HG03354 (cell line): Measurements from ENCODE around the gene GNGT1.
A peak's percentile ranks its signal among the peaks of the same experiment; 100 is the strongest.
"Not testable (repeated sequence)": the region's sequence is repeated elsewhere in the genome, so short reads cannot be mapped to it uniquely, and the experiment has no call there.

Source experiments
- ATAC-seq: cut with Tn5 transposase; IDR thresholded peaks from one replicate; pipeline ENCODE4 v1.9.1; 2021; ENCODE audit warnings: mild to moderate bottlenecking; ENCODE audit not compliant: unreplicated experiment, poor library complexity, severe bottlenecking

GNGT1 gene

DNA sequence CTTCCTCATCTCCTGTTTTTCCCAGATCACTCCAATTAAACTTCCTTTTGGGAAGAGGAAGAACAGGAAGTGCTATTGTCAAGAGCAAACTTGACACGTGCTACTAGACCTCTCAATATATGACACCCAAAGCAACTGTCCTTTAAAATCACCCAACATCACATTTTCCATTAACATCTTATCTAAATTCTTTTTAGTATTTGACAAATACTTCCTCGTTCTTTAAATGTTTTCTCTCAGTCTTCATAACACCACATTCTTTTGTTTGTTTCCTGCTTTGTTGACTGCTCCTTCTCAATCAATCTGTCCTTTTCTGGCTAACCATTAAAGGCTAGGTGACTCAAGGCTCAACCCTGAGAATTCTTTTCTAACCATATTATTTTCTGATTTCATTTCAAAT lies 8.7 kb upstream of the GNGT1 start:
- no peak for ATAC-seq

DNA sequence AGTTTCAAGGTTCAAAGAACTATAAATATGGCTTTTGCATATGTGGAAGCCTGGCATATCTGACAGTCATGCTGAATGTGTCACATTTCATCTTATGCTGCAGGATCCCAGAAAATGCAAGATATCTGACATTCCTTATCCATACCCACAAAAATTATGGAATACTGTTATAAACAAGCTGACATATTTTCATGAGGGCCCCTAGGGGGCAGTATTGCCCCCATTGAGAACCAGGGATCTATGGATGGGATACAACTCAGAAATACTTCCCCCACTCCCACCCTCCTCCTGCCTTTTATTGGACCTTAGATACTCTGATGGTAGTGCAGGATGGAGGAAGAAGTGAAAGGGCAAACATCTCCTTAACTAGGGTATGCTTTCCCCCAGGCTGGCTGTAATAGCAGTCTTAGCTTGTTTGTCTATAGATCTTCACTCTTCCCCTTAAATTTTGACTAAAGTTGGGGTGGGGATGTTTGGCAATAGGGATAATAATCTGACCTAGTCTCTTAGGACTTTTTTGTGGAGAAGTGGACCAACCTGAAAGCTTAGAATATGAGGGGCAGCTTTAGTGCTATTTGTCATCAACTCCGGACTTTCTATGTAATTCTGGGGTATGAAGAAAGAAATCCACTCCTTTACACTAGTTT lies 3.5 kb upstream of the GNGT1 start:
- no peak for ATAC-seq

DNA sequence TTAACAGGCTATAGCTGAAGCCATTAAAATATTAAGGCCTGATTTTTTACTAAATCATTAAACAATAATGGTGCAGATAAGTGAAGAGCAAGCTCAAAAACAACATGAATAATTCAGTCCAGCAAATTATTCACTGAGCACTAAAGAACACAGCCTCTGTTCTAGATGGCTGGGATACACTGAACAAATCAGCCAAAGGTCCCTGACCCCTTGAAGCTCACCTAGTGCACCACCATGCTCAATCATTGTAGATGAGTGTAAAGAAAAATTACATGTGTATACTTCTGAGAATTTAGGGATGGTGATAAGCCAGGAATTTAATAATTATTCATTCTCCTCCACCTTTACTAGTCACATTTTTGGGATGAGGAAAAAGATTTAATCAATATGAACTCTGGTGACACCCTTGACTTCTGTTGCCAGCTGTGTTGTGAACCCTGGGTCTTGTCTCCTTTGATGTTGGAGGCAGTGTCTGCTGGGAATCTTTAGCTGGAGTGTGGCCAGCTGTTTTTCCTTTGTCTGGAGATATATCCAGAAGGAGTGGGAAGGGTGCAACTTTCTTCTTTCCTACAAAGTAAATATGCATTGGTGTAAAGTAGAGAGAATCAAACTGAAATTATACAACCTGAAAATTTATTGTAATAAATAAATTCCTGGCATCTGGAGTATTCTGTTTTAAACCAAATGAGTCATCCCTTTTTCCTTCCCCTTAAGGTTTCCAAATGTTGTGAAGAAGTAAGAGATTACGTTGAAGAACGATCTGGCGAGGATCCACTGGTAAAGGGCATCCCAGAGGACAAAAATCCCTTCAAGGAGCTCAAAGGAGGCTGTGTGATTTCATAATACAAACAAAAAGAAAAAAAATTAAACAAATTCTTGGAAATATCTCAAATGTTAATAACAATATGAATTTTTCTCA lies 4.0 kb downstream of the GNGT1 start:
- no peak for ATAC-seq

DNA sequence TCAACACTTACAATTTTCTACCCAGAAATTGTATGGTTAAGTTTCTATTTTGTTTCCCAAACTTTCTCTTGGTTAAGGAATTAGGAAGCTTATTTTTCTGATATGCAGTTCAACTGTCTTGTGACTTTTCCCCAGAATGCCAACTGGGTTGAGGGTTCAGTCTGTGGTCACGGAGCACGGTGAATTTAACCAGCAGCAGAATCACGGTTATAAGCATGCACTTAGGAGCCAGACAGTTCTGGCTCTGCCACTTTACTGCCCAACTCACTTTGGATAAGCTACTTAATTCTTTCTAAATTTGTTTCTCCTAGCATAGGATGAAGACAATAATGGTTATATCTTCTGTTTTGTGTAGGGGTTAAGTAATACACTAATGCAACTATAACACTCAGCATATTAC lies 4.9 kb downstream of the GNGT1 start:
- ATAC-seq: not testable (repeated sequence)

DNA sequence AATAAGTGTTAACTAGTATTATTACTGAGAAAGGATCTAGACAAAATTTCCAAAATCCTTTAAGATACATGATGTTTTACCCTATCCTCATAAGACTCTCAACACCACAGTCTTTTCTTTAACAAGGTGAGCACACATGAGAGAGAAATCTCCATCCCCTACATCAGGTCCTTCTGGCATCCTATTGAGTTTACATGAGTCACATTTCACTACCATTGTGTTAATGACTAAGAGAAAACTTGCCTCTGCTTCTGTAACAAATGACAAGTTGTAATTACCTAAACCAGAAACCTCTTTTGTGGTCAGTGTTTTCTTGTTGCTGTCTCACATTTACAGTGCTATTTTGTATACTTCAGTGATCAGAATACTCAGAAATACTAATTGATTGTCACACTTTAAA lies 5.3 kb downstream of the GNGT1 start:
- peak; percentile 80 for ATAC-seq

DNA sequence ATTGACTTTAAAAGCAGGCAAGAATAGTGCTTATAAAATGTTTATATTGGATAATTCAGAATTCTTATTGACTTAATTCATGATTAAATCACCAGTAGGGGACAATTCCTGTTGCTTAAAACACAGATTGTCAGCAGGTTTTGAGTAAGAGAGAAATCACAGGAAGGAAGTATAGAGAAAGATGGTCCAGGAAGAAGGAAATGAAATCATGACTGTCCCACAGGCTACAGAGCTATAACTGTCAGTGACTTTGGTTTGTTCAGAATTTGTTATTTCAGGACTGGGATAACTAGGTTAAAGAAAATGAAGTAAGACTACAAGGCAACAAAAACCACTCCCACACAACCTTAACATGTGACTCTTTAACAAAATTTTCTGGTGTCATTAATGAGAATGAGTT lies 6.8 kb downstream of the GNGT1 start:
- ATAC-seq: no peak

DNA sequence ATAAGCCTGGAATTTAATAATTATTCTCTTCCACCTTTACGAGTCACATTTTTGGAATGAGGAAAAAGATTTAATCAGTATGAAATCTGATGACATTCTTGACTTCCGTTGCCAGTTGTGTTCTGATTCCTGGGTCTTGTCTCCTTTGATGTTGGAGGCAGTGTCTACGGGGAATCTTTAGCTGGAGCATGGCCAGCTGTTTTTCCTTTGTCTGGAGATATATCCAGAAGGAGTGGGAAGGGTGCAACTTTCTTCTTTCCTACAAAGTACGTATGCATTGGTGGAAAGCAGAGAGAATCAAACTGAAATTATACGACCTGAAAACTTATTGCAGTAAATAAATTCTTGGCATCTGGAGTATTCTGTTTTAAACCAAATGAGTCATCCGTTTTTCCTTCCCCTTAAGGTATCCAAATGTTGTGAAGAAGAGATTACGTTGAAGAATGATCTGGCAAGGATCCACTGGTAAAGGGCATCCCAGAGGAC lies 8.3 kb downstream of the GNGT1 start:
- no peak for ATAC-seq

DNA sequence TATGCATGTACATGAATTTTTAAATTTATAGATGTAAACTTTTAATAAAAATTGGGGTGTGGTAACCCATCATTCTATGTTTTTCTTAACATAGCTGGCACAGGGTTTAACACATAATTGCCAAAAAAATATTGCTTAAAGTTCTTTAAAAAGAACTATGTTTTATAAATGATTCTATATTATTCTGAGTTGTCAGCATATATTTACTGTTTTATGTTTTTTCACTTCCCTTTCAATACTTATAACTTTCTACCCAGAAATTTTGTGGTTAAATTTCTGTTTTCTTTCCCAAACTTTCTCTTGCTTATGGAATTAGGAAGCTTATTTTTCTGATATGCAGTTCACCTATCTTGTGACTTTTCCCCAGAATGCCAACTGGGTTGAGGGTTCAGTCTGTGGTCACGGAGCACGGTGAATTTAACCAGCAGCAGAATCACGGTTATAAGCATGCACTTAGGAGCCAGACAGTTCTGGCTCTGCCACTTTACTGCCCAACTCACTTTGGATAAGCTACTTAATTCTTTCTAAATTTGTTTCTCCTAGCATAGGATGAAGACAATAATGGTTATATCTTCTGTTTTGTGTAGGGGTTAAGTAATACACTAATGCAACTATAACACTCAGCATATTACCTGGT lies 9.0 kb downstream of the GNGT1 start:
- not testable (repeated sequence) for ATAC-seq

DNA sequence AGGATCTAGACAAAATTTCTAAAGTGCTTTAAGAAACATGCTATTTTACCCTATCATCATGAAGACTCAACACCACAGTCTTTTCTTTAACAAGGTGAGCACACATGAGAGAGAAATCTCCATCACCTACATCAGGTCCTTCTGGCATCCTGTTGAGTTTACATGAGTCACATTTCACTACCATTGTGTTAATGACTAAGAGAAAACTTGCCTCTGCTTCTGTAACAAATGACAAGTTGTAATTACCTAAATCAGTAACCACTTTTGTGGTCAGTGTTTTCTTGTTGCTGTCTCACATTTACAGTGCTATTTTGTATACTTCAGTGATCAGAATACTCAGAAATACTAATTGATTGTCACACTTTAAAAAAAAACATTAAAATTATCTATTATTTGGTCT lies 9.5 kb downstream of the GNGT1 start:
- peak; percentile 49 for ATAC-seq

DNA sequence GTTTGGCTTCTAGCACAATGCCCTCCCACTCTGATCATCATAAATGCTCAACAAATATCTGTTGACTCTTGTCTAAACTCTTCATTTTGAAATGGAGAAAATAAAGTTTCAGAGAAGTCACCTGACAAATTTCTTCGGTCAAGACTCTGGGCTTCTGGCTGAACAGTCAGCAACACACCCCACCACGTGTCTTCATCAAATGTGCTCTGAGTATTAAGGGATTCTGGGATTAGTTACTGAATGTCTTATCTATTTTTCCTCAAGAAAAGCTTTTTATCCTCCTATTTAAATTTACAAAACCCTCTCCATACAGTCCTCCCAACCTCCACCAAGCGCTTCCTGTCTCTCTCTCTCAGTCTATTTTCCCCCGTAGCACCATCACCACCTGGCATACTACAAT lies 9.9 kb downstream of the GNGT1 start:
- not testable (repeated sequence) for ATAC-seq

DNA sequence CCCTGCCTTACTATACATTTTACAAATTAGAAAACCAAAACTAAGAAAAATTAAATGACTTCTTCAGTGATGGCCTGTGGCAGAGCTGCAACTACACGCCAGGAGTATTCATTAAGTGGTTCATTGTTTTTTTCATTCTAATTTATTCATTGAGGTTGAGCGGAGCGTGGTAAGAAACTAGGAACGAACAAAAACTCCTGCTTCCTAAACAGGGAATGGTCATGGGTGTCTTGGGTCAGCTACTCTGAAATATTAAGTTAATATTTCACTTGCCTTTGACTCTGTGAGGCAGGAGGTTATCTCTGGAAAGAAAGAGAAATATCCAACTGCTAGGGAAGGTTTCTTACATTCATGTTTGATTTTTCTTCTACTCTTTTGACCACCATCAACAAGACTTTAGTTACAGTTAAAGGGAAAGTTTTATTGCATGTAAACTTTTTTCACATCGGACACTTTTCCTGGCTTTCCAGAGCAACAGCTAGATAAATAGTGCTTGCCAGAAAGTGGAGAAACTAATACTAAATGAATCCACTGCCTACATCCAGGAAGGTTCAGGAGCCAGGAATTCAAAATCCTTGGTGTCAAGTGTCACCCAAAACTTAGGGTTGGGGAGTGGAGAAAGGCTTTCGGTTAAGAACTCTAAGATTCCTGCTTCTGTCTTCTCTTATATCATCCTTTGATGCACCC lies 14.3 kb downstream of the GNGT1 start:
- ATAC-seq: no peak

DNA sequence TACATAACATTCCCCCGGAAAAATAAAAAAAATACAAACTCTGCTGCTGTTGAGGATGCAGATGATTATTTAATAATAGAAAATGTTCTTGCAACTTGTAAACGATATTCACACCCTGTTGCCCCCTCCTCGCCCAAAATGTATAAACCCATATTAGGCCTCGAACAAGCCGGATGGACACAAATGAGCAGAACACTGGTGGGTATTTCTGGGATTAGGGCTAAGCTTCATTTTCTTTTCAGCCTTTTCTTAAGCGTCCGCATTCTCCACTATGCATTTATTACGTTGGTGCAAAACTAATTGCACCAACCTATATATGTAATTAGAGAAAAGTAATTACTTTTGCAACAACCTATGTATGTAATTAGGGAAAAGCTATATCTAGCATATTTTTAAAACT lies 14.8 kb downstream of the GNGT1 start:
- no peak for ATAC-seq

DNA sequence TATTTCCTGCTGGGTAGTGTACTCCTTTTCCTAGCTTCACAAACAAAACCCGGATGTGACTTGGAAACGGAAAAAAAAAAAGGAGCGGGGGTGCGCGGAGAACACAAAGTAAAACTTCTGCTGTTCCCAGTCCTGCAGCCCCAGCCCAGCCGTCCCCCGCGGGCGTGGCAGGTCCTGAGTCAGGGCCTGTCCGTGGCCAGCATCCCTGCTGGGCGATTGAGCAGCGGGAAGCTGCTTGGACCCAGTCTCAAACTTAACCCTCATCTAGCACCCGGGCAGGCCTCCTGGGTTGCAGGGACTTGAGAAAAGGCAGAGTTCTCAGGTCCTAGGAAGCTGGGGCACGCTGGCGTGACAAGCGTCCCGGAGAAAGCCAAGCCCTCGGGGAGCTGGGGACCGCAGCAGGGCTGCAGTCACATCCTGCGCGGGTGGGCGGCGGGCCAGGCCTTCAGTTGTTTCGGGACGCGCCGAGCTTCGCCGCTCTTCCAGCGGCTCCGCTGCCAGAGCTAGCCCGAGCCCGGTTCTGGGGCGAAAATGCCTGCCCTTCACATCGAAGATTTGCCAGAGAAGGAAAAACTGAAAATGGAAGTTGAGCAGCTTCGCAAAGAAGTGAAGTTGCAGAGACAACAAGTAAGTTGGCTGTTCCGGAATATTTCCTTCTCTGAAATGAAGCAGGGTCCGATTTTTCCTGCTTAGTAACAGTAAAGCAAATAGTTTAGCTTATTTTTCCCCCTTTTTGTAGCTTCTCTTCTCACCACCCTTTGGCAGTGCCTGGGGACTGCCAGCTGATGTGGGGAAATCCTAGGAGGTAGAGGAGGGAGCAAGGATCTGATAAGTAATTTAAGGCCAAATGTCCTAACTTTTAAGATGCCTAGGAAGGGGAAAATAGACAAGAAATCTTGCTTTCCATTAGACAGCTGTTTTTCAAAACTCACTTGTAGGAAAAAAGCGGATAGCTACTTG lies 15.5 kb downstream of the GNGT1 start, which contains the start of gene GNG11:
GNG11 (plus strand) TSS at position 129 of the 960 bp plus-strand sequence; CDS start at position 532, 403 bp downstream.
- ATAC-seq: peak; percentile 88

DNA sequence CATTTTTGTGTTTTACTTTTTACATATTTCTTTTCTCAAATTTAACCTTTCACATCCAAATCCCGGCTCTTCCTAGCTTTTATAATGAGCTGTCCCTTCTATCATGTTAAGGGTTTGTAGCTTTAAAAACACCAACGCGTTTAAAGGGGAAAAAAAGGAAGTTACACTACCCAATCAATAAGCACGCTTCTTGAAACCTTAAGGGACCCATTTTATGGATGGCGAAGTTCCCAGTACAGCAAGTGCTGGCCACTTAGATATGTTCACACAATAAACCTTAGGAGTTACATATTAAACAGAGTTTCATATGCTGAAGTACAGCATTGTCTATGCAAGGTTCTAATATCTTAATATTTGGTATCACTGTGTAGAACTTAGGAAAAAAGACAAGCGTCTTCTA lies 16.9 kb downstream of the GNGT1 start:
- ATAC-seq: no peak

DNA sequence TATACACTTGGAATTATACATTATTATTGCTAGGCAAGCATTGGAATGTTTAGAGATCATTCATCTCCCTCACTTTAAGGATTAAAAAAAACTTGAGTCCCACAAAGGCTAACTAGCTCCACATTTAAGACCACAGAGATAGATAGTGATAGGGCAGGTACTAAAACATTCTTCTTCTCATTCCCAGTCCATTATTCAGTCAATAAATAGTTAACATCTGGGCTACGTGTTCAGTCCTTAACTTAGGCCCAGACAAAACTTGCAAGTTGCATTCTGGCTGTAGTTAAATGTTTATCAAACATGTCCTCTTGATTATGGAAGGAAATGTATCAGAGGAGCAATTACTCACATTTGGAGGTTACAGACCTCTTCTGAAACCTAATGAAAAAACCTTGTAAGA lies 17.6 kb downstream of the GNGT1 start:
- no peak for ATAC-seq

DNA sequence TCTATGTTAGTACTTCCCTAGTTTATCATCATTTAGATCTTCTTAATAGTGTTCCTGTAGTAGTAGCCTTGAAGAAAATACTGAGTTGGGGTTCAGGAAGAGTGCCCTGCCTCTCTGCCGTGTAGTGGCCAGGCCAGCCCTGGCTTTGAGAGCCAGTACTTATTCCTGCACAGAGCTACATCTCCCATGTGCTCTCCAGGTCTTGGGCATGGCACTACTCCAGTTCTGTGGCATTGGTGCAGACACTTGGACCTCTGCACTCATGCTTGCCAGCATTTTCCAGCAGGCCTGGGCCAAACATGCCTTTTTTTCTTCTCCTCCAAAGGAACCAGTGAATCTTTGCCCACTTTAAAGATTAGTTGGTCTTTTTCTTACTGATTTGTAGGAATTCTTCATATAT lies 20.4 kb downstream of the GNGT1 start:
- no peak for ATAC-seq

DNA sequence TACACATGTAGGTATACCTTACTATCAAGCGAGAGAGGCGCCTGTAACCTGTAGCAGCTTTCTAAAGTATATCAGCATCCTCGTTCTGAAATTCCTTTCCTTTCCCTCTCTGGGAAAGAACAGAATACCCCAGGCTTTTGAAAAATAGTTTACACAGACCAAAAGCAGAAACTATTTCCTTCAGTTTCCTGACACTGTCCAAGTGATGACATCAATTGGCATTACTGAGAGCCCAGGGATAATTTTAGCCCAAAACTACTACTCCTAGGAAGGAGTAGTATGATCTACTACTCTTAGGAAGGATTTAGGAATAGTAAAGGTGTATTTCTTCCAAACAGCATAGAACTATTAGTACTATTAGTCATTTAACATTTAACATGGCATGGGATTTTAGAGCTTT lies 21.2 kb downstream of the GNGT1 start:
- no peak for ATAC-seq

DNA sequence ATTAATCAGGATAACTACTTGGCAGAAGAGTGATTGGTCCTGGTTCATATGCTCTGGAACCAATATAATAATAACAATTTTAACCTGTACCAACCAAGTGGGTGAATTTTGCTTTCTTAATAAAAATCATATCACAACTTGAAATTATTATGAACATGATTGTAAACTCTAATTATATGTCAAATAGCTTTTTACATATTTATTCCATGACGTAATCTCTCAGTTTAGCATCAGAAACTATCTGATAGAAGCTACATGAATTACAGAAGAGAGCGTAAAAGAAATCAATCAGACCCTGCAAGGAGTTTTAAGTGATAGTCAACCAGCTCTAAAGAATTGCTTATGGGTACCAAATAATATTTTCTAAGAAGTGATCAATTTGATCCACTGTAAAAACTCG lies 25.3 kb downstream of the GNGT1 start:
- no peak for ATAC-seq

DNA sequence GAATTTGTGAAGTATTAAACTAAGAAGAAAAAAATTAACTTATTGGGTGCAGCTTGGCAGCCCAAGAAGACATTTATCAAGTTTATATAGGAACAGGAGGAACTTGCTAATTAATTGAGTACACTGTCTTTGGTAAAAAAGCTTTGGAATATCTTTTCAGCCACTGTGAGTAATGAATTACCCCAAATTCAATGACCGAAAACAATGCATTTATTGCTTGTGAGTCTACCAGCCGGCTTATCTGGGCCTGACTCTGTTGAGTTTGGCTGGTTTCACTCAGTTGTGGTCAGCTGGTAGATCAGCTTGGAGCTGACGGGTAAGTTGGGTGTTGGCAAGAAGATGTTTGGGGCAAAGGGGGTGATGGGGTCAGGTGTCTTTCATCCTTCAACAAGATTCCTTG lies 26.8 kb downstream of the GNGT1 start:
- ATAC-seq: no peak
